Measurements from ENCODE around the gene OR2A2. TPM values are rescaled to one million over a fixed set of nuclear protein-coding genes. Genes with fewer than 3 reads are reported as not detected.

Gene OR2A2, protein sequence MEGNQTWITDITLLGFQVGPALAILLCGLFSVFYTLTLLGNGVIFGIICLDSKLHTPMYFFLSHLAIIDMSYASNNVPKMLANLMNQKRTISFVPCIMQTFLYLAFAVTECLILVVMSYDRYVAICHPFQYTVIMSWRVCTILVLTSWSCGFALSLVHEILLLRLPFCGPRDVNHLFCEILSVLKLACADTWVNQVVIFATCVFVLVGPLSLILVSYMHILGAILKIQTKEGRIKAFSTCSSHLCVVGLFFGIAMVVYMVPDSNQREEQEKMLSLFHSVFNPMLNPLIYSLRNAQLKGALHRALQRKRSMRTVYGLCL
- total RNA-seq = not detected in 2 replicates
- polyA plus RNA-seq = not detected in 2 replicates
- polyA plus RNA-seq (2011; cell fraction: cytosol; rRNA removed) = not detected in 2 replicates
- not detected in 2 replicates for polyA plus RNA-seq (2011; cell fraction: nucleus; rRNA removed)
- polyA plus RNA-seq (2012) = not detected in 2 replicates
- not detected in 2 replicates for polyA minus RNA-seq
- polyA minus RNA-seq (2011; cell fraction: cytosol; rRNA and poly(A)+ RNA removed) = not detected
- polyA minus RNA-seq (2011; cell fraction: nucleus; rRNA and poly(A)+ RNA removed) = not detected in 2 replicates
- Bru-seq, nascent RNA = not detected
- BruChase-seq, experiment 1, labeled RNA remaining after a 6-hour chase = not detected
- BruChase-seq, experiment 2, labeled RNA remaining after a 2-hour chase = not detected
- long read RNA-seq = 0 reads

DNA sequence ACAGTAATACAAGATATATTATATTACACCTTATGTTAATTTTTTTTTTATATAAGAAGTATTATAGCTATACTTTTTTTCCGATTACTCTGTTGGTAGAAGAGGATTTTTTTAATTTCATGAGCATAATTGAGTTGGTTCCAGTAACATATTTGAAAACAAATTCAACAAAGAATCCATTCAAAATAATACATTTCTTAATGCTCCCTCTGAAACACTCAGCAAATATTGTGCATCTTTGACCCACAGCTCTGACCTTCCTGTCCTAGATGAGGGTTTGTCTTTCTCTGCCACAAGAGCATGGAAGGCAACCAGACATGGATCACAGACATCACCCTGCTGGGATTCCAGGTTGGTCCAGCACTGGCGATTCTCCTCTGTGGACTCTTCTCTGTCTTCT is at the start of gene OR2A2:
TSS of gene OR2A2 (plus strand) at position 301 of the 400 bp plus-strand sequence. CDS start at position 301, 0 bp downstream.
- no peak for DNase-seq (ENCODE audit: low read depth, low spot score)
- H3K27ac ChIP-seq (ENCODE audit: insufficient read depth, low read depth, low read length) = no peak within 1 kb of the TSS
- no peaks in the 10 kb centered on the region for H3K36me3 ChIP-seq (ENCODE audit: control insufficient read depth in 2 of 2, extremely low read depth in 1 of 2, insufficient read depth in 2 of 2, low read length in 2 of 2)
- BruUV-seq (replicated peaks) = no TSS peak
- H3K9me1 ChIP-seq (replicated peaks; ENCODE audit: control insufficient read depth, extremely low read depth, insufficient read depth, low read length) = no peaks in the 10 kb centered on the region
- no peak within 1 kb of the TSS for H2AFZ ChIP-seq (ENCODE audit: low read depth, low read length)
- no peak within 1 kb of the TSS for H3K9ac ChIP-seq (replicated peaks; ENCODE audit: extremely low read depth, insufficient read depth, low read length)
- ChIA-PET POLR2A (no interaction called here), CTCF (interaction anchor here (1.0 kb wide), 1 partner anchor 18 kb away, joined by 4 read pairs; no protein-coding TSS in a partner anchor)
- no peak within 1 kb of the TSS for H3K4me3 ChIP-seq (replicated peaks in 1 of 3; ENCODE audit: insufficient read depth in 1 of 3, low read depth in 1 of 3, low read length in 3 of 3)
- H3K4me1 ChIP-seq (ENCODE audit: control insufficient read depth, extremely low read depth, insufficient read depth, low read length) = no peaks in the 10 kb centered on the region
- H3K27me3 ChIP-seq (ENCODE audit: control insufficient read depth in 2 of 2, insufficient read depth in 2 of 2, low read length in 2 of 2) = peaks cover 0 to 1% of the 10 kb centered on the region in 2 experiments
- dilution Hi-C loops (cut with MboI; ENCODE audit: extremely low pct_ligation_motif_present, low sequenced_read_pairs) = no loop called here
- no peak within 1 kb of the TSS for H3K4me2 ChIP-seq (ENCODE audit: insufficient read depth, low read length)
- H4K20me1 ChIP-seq (replicated peaks; ENCODE audit: control insufficient read depth, extremely low read depth, insufficient read depth, low read length) = no peaks in the 10 kb centered on the region
- TF ChIP-seq POLR2A (IDR thresholded peaks at IDR 0.05; ENCODE audit: low read depth, low read length) (no peak), GATA2 (IDR thresholded peaks at IDR 0.05; ENCODE audit: insufficient read depth, insufficient read length, low read depth, low read length) (no peak), JUN (IDR thresholded peaks at IDR 0.05; ENCODE audit: borderline replicate concordance, insufficient read depth, insufficient read length, low read depth) (no peak), EZH2 (IDR thresholded peaks at IDR 0.05; ENCODE audit: borderline replicate concordance, low read depth, low read length, severe bottlenecking) (no peak), FOS (IDR thresholded peaks at IDR 0.05; ENCODE audit: borderline replicate concordance, insufficient read depth, low read length) (no peak)
- TF ChIP-seq, protein P1, sequence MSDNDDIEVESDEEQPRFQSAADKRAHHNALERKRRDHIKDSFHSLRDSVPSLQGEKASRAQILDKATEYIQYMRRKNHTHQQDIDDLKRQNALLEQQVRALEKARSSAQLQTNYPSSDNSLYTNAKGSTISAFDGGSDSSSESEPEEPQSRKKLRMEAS (IDR thresholded peaks at IDR 0.05; ENCODE audit: insufficient read depth, insufficient read length) = no peak
- TF ChIP-seq, protein P2, sequence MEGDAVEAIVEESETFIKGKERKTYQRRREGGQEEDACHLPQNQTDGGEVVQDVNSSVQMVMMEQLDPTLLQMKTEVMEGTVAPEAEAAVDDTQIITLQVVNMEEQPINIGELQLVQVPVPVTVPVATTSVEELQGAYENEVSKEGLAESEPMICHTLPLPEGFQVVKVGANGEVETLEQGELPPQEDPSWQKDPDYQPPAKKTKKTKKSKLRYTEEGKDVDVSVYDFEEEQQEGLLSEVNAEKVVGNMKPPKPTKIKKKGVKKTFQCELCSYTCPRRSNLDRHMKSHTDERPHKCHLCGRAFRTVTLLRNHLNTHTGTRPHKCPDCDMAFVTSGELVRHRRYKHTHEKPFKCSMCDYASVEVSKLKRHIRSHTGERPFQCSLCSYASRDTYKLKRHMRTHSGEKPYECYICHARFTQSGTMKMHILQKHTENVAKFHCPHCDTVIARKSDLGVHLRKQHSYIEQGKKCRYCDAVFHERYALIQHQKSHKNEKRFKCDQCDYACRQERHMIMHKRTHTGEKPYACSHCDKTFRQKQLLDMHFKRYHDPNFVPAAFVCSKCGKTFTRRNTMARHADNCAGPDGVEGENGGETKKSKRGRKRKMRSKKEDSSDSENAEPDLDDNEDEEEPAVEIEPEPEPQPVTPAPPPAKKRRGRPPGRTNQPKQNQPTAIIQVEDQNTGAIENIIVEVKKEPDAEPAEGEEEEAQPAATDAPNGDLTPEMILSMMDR (IDR thresholded peaks at IDR 0.05; ENCODE audit: extremely low read depth in 1 of 2, insufficient read depth in 1 of 2, low read depth in 1 of 2, low read length in 2 of 2) = no peak
- no peak for FAIRE-seq
- no peaks in the 10 kb centered on the region for H3K9me3 ChIP-seq (replicated peaks; ENCODE audit: control insufficient read depth, insufficient read depth, low read length)
- intact Hi-C loops (cut with micrococcal nuclease) = no loop called here
- H3K79me2 ChIP-seq (ENCODE audit: control insufficient read depth, insufficient read depth, low read length) = no peaks in the 10 kb centered on the region

Measured in endothelial cell of umbilical vein (primary cell).